ENCODE data around the gene MGMT.

MGMT gene

GRCh38 chr10:129677377-129677927, 210.4 kb downstream of the MGMT start:
- DNase-seq (ENCODE audit: extremely low read depth in 1 of 2, low read depth in 1 of 2), result no peak

- no peak for DNase-seq (ENCODE audit: extremely low read depth in 1 of 2, low read depth in 1 of 2)
Measured at GRCh38 chr10:129678186-129678585, 211.1 kb downstream of the MGMT start.

GRCh38 chr10:129679207-129679606, 212.2 kb downstream of the MGMT start:
- DNase-seq (ENCODE audit: extremely low read depth in 1 of 2, low read depth in 1 of 2), result no peak

- no peak for DNase-seq (ENCODE audit: extremely low read depth in 1 of 2, low read depth in 1 of 2)
Measured at GRCh38 chr10:129680661-129681344, 213.8 kb downstream of the MGMT start.

- DNase-seq (ENCODE audit: extremely low read depth in 1 of 2, low read depth in 1 of 2), result no peak
Measured at GRCh38 chr10:129681856-129682255, 214.8 kb downstream of the MGMT start.

DNA sequence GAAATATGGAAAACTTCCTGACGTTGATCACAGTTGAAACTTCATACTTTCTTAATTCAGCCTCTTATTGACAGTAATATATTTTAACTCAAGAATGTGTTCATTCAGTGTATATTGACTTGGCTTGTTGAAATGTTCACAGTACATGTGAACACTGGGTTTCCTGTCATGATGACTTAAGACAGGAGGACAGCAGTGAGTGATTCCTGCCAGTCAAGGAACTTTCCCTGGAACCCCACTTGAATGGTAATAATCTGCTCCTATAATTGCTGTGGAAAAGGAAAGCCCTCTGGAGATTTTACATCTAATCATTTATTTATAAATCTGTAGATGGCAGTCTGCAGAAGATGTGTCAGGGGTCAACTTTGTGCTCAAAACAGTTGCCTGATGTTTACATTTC, 216.5 kb downstream of the MGMT start:
- DNase-seq (ENCODE audit: extremely low read depth in 1 of 2, low read depth in 1 of 2), result no peak

- DNase-seq (ENCODE audit: extremely low read depth in 1 of 2, low read depth in 1 of 2), result no peak
Measured at GRCh38 chr10:129683920-129684319, 216.9 kb downstream of the MGMT start.

DNA sequence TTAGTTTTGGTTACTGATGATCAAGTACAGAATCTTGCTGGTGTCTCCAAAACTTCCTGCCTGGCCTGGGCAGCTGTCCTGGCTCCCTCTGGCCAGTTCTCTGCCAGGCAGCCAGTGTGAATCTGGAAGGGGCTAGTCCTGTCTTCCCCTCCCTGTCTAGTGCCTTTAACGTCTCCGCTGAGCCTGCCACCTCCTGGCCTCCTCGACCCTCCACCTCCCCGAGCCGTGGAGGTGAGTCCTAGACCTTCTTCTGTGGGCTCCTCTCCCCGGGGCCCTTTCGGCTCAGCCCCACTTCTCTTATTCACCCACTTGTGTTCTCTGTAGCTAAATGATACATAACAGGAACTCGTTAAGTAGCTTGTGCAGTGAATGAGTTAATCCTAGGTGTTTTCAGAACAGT, 218.2 kb downstream of the MGMT start:
- DNase-seq (ENCODE audit: extremely low read depth in 1 of 2, low read depth in 1 of 2), result no peak

DNA sequence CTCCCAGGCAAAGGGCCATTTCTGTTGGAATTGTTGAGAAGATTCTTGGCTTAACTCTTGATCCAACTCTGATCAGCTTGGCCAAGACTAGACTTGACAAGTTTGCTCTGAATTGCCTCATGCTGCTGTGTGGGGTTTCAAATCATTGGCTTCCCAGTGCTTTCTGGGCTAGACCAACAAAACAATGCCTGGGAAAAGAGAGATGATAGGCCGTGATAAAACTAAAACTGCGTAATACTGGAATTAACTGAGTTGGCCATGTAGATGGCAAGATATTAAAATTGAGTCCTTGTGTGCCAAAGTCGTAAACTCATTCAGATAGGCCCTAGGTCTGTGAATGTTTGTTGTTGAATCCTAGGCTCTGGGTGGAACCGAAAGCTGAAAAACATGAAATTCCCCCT, 222.6 kb downstream of the MGMT start:
- no peak for DNase-seq (ENCODE audit: extremely low read depth in 1 of 2, low read depth in 1 of 2)

- no peak for DNase-seq (ENCODE audit: extremely low read depth in 1 of 2, low read depth in 1 of 2)
Measured at GRCh38 chr10:129690248-129691070, 223.4 kb downstream of the MGMT start.

GRCh38 chr10:129692695-129693094, 225.7 kb downstream of the MGMT start:
- no peak for DNase-seq (ENCODE audit: extremely low read depth in 1 of 2, low read depth in 1 of 2)

GRCh38 chr10:129693382-129693781, 226.3 kb downstream of the MGMT start:
- DNase-seq (ENCODE audit: extremely low read depth in 1 of 2, low read depth in 1 of 2), result no peak

DNA sequence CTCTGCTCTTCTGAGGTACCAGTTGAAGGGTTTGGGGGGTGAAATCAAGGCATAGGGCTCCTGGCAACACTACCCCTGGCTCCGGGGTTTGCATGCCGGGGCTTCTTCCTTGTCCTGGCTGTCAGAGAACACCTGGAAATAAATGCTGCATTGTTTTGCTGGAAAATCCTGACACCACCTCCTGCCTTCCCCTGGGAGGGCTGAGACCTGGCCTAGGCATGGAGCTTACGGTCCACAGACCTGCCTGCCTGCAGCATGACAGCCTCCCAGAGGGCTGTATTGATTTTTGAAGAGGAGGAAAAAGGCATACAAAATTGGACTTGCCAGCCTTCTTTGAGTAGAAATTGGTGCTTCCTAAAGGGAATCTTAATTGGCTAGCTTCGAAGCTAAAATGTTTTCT, 227.1 kb downstream of the MGMT start:
- DNase-seq (ENCODE audit: extremely low read depth in 1 of 2, low read depth in 1 of 2), result no peak

- no peak for DNase-seq (ENCODE audit: extremely low read depth in 1 of 2, low read depth in 1 of 2)
Measured at GRCh38 chr10:129694691-129695243, 227.7 kb downstream of the MGMT start.

GRCh38 chr10:129695671-129696070, 228.6 kb downstream of the MGMT start:
- DNase-seq (ENCODE audit: extremely low read depth in 1 of 2, low read depth in 1 of 2), result no peak

GRCh38 chr10:129696636-129697035, 229.6 kb downstream of the MGMT start:
- no peak for DNase-seq (ENCODE audit: extremely low read depth in 1 of 2, low read depth in 1 of 2)

- DNase-seq (ENCODE audit: extremely low read depth in 1 of 2, low read depth in 1 of 2), result no peak
Measured at GRCh38 chr10:129697463-129698247, 230.6 kb downstream of the MGMT start.

DNA sequence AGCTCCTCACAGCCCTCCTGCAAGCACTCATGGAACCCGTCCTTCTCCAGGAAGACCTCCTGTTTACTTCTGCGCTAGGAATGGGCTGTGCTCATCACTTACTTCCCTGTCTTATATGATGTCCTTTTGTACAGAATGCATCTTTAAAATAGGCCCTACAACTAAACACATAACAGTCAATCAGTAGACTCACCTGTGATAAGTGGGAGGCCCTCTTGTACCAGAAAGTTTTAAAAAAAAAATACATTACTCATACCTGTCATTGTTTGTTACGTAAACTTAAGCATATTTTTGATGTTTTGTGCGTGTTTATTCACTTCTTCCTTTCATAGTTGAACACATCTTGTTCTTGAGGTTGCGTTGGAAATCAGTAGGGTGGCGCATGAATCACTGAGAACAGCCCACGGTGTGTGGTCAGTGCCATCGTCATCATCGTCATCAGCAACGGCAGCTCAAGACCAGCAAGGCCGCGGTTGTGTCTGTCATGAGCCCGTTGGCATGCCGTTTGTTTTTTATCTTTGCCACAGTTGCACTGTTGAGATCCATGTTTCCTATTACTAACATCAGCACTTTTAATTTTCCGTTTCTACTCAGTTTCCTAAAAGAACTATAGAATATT, 232.8 kb downstream of the MGMT start:
- no peak for DNase-seq (ENCODE audit: extremely low read depth in 1 of 2, low read depth in 1 of 2)

DNA sequence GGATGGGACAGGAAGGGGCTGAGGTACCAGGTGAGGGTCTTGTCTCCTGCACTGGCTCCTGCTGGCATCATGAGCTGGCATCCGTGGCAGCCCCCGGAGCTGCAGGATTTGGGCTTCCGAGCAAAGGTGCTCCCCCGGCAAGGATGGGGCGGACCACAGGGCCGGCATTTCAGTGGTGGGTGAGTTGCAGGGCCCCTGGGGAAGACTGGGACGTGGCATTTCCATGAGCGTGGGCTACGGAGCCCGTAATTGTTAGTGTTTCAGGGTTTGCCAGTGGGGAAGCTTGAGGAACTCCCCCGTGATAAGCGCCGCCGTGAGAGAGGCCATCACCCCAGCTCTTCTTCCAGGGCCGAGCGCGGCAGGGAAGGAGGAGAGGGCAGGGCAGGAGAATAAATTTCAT, 235.6 kb downstream of the MGMT start:
- DNase-seq (ENCODE audit: extremely low read depth in 1 of 2, low read depth in 1 of 2), result no peak

- no peak for DNase-seq (ENCODE audit: extremely low read depth in 1 of 2, low read depth in 1 of 2)
Measured at GRCh38 chr10:129703287-129704137, 236.5 kb downstream of the MGMT start.

Data from activated CD8-positive, alpha-beta memory T cell treated with anti-CD3 and anti-CD28 coated beads for 1 hour (primary cell).